ENCODE results near the gene GALNT5. TPM values are rescaled to one million over a fixed set of nuclear protein-coding genes. Genes with fewer than 3 reads are reported as not detected.

The GALNT5 gene, protein sequence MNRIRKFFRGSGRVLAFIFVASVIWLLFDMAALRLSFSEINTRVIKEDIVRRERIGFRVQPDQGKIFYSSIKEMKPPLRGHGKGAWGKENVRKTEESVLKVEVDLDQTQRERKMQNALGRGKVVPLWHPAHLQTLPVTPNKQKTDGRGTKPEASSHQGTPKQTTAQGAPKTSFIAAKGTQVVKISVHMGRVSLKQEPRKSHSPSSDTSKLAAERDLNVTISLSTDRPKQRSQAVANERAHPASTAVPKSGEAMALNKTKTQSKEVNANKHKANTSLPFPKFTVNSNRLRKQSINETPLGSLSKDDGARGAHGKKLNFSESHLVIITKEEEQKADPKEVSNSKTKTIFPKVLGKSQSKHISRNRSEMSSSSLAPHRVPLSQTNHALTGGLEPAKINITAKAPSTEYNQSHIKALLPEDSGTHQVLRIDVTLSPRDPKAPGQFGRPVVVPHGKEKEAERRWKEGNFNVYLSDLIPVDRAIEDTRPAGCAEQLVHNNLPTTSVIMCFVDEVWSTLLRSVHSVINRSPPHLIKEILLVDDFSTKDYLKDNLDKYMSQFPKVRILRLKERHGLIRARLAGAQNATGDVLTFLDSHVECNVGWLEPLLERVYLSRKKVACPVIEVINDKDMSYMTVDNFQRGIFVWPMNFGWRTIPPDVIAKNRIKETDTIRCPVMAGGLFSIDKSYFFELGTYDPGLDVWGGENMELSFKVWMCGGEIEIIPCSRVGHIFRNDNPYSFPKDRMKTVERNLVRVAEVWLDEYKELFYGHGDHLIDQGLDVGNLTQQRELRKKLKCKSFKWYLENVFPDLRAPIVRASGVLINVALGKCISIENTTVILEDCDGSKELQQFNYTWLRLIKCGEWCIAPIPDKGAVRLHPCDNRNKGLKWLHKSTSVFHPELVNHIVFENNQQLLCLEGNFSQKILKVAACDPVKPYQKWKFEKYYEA
- 10 to 100 TPM in 2 of 4 donors, 1 to 10 TPM in 2; 6.6 to 20.1 (median 9.2) TPM for total RNA-seq

GRCh38 chr2:157257312-157258252 is at the start of gene GALNT5:
GALNT5 (plus strand) TSS chr2:157257705; CDS start chr2:157258083, 378 bp downstream.
- Histone ChIP-seq H3K27me3 (no peaks in the 10 kb centered on the region), H3K4me1 (peaks cover 0 to 15% (median 0%) of the 10 kb centered on the region in 4 donors), H3K9me3 (no peaks in the 10 kb centered on the region), H3K4me3 (peak within 1 kb of the TSS in 3 of 4 donors; percentile 16 to 52 (median 45)), H3K27ac (peak within 1 kb of the TSS in 3 of 4 donors; percentile 19 to 63 (median 33)), H3K36me3 (no peaks in the 10 kb centered on the region)
- TF ChIP-seq POLR2A (IDR thresholded peaks at IDR 0.05): peak in 1 of 2 donors; percentile 13
- TF ChIP-seq, protein P1, sequence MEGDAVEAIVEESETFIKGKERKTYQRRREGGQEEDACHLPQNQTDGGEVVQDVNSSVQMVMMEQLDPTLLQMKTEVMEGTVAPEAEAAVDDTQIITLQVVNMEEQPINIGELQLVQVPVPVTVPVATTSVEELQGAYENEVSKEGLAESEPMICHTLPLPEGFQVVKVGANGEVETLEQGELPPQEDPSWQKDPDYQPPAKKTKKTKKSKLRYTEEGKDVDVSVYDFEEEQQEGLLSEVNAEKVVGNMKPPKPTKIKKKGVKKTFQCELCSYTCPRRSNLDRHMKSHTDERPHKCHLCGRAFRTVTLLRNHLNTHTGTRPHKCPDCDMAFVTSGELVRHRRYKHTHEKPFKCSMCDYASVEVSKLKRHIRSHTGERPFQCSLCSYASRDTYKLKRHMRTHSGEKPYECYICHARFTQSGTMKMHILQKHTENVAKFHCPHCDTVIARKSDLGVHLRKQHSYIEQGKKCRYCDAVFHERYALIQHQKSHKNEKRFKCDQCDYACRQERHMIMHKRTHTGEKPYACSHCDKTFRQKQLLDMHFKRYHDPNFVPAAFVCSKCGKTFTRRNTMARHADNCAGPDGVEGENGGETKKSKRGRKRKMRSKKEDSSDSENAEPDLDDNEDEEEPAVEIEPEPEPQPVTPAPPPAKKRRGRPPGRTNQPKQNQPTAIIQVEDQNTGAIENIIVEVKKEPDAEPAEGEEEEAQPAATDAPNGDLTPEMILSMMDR (IDR thresholded peaks at IDR 0.05): no peak
- peak in 2 of 3 donors; percentile 56 to 57 for DNase-seq

DNA sequence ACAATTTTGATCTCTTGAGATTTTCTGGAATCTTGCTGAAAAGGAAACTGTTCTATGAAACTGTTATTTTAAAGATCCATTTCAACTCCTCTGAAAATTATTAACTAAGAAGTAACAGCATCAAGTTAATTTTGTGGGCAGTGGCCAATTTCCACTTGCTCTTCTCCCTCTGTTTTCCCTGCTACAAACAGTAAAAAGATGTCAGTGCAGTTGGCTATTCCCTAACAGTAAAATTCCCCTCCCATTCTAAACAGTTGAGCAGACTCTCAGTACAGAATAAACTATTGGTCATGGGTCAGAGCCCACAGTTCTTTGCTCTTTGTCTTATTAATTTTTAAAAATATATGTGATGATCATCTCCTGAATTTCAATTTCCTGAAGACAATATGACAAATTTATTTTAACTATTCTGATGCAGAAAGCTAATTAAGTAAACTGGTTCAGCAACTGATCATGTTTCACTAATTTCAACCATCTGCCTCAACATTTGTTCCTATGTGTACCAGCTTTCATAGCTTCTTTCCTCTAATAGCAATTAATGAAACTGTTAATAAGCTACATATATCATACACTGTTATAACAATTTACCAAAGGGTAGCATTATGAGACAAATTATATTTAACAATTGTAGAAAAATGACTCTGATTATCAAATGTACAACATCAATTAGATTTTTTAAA is 41.1 kb upstream of the GALNT5 start:
- Histone ChIP-seq H3K27me3 (no peaks in the 10 kb centered on the region), H3K27ac (no peak overlapping the region), H3K4me3 (no peak overlapping the region), H3K36me3 (no peaks in the 10 kb centered on the region), H3K9me3 (no peaks in the 10 kb centered on the region), H3K4me1 (no peaks in the 10 kb centered on the region)
- DNase-seq: no peak
- no peak for TF ChIP-seq POLR2A (IDR thresholded peaks at IDR 0.05)
- TF ChIP-seq, protein P1 (IDR thresholded peaks at IDR 0.05): no peak

DNA sequence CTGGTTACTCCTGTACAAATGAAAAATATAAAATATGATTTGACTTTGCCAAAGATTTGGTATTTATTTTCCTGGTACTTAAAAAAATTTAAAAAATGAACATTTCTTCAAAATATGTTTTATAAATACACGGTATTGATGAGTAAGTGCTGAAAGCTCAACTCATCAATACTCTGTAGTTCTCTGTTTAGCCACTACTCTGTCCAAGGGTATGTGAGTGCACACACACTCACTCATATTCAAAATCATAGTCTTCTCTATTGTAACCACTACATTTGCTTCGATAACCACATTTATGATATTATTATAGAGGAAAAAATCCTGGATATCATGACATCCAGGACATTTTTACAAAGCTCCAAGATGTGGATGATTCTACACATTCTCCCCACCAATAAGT is 40.1 kb upstream of the GALNT5 start:
- Histone ChIP-seq H3K36me3 (no peaks in the 10 kb centered on the region), H3K27ac (no peak overlapping the region), H3K4me3 (no peak overlapping the region), H3K4me1 (no peaks in the 10 kb centered on the region), H3K27me3 (no peaks in the 10 kb centered on the region), H3K9me3 (no peaks in the 10 kb centered on the region)
- no peak for DNase-seq
- TF ChIP-seq POLR2A (IDR thresholded peaks at IDR 0.05): no peak
- TF ChIP-seq, protein P1 (IDR thresholded peaks at IDR 0.05): no peak

GRCh38 chr2:157218911-157219310 is 38.6 kb upstream of the GALNT5 start:
- DNase-seq: no peak
- H3K27me3 ChIP-seq: no peaks in the 10 kb centered on the region
- no peak overlapping the region for H3K4me3 ChIP-seq
- H3K4me1 ChIP-seq: no peaks in the 10 kb centered on the region
- H3K27ac ChIP-seq: no peak overlapping the region
- H3K9me3 ChIP-seq: no peaks in the 10 kb centered on the region
- no peaks in the 10 kb centered on the region for H3K36me3 ChIP-seq
- TF ChIP-seq, protein P1 (IDR thresholded peaks at IDR 0.05): no peak
- no peak for TF ChIP-seq POLR2A (IDR thresholded peaks at IDR 0.05)
